Right hindlimb (tissue), 1 donor: ENCODE results near the gene LZTR1.
"Not testable (repeated sequence)": the region's sequence is repeated elsewhere in the genome, so short reads cannot be mapped to it uniquely, and the experiment has no call there.

Source experiments
- DNase-seq: peaks from one replicate; pipeline ENCODE4 v3.0.0-alpha.2; 2018

Gene LZTR1

DNA sequence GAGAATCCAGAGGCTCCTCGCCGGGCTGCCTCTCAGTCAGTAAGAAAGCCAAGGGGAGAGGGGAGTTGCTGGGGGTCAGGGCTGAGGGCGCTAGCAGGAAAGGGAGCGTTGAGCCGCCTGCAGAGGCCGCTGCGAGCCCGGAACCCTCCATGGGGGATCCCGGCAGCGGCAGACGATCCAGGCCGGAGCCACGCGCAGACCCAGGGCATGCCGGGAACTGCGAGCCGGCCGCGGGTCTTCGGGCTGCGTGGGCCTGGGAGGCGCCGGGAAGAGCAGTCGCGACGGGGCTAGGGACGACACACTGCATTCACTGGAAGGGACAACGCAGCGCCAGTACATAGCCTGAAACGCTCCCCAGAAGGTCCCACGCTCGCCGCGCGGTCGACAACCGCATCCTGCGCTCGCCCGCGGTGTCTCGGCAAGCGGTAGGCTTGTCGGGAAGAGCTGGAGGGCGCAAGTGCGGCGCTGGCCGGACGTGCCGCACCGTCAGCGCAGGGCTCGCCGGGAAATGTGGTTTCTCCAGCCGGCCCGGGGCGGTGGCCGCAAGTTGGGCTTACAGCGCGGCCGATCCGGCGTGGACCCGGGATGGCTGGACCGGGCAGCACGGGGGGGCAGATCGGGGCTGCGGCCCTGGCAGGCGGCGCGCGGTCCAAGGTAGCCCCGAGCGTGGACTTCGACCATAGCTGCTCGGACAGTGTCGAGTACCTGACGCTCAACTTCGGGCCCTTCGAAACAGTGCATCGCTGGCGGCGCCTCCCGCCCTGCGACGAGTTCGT, at the start of gene LZTR1:
Gene LZTR1, plus strand, starts transcription at position 511 of the 776 bp plus-strand sequence. Its CDS starts 75 bp downstream, at position 586.
- DNase-seq, result peak; percentile 90

DNA sequence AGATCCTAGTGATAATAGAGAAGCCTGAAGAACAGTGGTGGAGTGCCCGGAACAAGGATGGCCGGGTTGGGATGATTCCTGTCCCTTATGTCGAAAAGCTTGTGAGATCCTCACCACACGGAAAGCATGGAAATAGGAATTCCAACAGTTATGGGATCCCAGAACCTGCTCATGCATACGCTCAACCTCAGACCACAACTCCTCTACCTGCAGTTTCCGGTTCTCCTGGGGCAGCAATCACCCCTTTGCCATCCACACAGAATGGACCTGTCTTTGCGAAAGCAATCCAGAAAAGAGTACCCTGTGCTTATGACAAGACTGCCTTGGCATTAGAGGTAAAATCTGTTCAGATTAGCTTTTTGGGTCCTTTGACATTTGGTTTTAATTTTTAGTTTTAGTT, 48.2 kb upstream of the LZTR1 start:
- DNase-seq, result no peak

DNA sequence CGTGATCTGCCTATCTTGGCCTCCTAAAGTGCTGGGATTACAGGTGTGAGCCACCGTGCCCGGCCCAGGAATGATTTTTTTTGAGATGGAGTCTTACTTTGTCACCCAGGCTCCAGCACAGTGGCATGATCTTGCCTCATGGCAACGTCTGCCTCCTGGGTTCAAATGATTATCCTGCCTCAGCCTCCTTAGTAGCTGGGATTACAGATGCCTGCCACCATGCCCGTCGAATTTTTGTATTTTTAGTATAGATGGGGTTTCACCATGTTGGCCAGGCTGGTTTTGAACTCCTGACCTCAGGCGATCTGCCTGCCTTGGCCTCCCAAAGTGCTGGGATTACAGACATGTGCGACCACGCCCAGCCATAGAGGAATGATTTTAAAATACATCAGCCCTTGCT, 47.0 kb upstream of the LZTR1 start:
- not testable (repeated sequence) for DNase-seq

DNA sequence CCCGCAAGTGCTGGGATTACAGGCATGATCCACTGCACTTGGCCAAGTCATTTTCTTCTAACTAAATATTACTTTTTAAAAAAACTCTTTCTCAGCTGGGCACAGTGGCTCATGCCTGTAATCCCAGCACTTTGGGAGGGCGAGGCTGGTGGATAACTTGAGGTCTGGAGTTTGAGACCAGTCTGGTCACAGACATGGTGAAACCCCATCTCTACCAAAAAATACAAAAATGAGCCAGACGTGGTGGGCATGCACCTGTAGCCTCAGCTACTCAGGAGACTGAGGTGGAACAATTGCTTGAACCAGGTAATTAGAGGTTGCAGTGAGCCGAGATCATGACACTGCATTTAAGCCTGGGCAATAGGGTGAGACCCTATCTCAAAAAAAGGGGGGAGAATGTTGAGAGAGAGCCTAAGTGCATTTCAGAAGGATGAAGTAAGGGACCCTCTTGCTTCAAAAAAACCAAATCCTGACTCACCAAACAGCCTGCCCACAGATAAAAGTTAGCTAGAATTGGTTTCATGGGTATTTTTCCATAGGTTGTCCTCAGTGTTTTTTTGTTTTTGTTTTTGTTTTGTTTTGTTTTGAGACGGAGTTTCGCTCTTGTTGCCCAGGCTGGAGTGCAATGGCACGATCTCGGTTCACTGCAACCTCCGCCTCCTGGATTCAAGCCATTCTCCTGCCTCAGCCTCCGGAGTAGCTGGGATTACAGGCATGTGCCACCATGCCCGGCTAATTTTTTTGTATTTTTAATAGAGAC, 46.1 kb upstream of the LZTR1 start:
- not testable (repeated sequence) for DNase-seq

DNA sequence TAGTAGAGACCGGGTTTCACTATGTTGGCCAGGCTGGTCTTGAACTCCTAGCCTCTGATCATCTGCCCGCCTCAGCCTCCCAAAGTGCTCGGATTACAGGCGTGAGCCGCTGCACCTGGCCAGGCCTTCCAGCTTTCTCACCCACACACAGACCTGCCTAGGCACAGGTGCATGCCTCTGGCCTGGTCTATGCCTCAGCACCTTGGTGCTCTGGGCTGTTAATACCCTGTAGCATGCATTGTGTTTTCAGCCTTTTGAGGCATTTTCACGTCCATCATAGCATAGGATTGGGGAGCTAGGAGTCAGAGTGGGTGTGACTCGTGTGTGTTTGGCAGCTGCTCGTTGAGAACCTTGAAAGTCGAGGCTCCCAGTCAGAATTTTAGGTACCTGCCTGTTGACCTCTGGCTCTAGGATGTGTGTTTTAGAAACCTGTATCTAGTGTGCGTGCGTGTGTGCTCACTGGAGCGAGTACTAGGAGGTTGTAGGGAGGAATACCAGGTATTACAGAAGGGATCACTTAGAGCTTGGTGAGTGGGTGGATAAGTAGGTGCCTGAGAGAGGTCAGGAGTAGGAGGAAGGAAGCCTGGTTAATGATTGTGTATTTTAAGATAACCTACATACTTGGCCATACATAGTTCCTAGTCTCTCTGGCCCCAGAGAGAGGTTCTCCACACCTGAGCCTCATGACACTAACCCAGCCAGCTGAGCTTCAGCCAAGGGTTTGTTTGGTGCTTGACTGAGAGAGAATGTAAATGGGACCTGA, 44.9 kb upstream of the LZTR1 start:
- no peak for DNase-seq

DNA sequence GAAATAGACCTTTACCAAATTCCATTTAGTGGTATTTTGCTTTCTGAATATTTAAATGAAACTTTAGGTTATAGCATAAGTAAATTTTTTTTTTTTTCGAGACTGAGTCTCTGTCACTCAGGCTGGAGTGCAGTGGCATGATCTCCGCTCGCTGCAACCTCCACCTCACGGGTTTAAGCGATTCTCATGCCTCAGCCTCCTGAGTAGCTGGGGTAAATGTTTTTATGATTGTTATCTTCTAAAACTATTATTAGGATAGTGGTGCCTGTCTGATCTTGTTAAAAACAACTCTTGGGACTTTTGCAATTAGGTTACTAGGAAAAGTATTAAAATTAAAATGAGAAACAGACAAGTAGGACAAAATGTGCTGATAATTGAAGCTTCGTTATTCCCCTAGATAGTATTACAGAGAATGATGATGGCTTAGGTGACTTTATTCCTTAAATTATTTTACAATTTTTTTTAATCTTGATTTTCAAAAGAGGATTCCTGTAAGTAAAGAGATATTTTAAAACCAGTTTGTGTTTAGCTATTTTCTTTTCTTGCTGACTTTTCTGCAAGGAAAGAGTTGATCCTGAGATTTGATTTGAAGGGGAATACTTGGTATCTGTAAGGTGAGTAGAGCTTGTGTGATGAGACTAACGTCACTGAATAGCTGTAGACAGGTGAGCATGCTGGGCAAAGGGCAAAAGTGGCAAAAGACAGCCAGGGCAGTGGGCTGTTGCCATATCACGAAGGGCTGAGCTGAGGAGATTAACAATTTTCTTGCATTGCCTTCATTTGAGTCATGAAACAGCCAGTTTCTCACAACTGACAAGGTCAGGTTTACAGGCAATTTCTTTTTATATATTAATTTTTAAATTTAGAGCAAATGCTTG, 44.1 kb upstream of the LZTR1 start:
- no peak for DNase-seq

DNA sequence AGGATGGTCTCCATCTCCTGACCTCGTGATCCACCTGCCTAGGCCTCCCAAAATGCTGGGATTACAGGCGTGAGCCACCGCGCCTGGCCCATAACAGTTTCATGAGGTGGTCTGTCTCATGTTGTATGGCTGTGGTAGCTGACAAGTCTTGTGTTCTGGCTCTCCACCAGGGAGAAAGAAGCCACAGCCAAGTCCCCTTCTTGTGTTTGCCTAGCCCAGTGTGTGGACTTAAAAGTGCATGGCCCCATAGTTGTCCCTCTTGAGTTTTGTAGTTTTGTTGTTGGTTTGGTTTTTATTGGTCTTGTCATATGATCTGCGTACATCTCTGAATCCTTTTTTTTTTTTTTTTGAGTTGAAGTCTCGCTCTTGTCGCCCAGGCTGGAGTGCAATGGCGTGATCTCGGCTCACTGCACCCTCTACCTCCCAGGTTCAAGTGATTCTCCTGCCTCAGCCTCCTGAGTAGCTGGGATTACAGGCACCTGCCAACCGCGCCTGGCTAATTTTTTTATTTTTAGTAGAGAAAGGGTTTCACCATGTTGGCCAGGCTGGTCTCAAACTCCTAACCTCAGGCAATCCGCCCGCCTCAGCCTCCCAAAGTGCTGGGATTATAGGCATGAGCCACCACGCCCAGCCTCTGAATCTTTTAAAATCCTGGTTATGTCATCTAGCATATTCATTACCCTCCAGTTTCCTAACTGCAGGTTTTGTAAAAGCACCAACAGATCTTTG, 42.5 kb upstream of the LZTR1 start:
- DNase-seq, result not testable (repeated sequence)

DNA sequence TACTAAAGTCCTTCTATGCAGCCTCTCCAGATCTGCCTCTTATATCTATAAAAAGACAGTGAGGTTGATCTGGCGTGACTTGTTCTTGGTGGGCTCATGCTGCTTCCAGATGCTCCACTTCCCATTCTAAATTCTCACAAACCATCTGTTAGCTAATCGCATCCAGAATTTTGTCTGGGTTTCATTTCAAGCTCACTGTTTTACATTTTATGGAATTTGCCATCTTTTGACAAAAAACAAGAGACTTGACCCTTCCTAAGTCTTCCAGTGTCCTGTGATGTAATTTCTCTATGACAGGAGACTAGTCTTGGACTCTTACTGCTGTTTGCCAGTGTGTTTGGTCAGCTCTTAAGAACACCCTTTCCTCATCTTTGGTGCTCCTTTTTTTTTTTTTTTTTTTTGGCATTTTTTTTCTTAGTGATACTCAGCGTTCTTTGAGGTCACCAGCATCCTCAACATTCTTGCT, 41.9 kb upstream of the LZTR1 start:
- DNase-seq, result no peak

DNA sequence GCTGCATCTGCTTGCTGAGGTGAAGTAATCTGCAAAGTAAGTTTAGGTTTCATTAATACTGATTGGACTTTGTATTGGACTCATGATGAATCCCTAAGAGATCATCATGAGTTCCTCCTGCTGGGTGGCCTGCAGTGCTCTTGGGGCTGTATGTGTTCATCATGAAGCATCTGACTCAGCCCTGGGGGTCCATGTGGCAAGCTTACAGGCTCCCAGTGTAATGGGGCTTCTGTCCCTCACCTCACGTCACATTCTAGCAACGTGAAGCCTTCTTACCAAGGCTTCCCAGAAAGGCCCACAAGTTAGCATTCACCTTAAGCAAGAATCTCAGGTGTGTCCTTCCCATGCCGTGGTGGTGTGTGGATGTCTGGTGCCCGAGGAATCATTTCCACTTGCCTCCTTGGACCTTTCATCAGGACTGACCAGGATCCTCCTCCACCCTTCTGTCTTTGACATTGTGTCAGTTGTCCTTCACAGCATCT, 41.2 kb upstream of the LZTR1 start:
- no peak for DNase-seq

DNA sequence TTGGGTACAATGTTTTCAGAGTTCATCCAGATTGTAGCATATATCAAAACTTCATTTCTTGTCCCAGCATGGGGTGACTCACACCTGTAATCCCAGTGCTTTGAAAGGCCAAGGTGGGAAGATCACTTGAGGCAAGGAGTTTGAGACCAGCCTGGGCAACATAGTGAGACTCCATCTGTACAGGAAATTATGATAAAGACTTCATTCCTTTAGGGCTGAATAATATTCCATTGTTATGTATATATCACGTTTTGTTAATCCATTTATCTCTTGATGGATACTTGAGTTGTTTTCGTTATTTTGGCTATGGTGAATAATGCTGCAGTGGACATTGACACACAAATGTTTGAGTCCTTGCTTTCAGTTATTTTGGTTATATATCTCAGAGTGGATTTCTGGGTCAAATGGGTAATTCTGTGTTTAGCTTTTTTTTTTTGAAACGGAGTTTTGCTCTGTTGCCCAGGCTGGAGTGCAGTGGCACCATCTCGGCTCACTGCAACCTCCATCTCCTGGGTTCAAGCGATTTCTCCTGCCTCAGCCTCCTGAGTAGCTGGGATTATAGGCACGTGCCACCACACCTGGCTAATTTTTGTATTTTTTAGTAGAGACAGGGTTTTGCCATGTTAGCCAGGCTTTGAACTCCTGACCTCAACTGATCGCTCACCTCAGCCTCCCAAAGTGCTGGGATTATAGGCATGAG, 39.7 kb upstream of the LZTR1 start:
- DNase-seq, result not testable (repeated sequence)

DNA sequence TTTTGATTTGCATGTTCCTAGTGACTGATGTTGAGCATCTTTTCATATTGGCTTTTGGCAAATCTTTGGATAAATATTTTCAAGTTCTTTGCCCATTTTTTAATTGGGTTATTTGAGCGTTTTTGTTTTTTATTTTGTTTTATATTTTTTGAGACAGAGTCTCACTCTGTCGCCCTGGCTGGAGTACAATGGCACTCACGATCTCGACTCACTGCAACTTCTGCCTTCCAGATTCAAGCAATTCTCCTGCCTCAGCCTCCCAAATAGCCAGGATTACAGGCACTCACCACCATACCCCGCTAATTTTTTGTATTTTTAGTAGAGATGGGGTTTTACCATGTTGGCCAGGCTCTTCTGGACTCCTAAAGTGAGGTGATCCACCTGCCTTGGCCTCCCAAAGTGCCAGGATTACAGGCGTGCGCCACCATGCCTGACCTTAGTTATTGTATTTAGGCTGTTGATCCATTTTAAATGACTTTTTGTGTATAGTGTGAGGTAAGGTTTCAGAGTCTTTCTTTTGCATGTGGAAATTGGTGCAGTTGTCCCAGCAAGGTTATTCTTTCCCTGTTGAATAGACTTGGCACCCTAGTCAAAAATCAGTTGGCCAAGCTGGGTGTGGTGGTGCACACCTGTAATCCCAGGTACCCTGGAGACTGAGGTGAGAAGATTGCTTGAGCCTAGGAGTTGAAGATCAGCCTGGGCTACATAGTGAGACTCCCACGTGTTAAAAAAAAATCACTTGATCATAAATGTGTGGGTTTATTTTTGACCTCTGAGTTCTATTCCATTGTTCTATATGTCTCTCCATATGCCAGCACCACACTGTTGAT, 38.8 kb upstream of the LZTR1 start:
- DNase-seq, result no peak

DNA sequence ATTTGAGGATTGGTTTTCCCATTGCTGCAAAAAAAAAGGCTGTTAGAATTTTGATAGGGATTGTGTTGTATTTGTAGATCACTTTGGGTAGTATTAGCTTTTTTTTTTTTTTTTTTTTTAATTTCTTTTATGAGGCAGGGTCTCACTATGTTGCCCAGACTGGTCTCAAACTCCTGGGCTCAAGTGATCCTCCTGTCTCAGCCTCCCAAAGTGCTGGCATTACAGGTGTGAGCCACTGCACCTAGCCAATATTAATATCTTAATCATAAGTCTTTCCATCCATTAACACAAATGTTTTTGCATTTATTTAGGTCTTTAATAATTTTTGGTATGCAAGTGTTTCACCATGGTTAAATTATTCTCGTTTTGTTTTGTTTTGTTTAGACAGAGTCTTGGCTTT, 38.1 kb upstream of the LZTR1 start:
- no peak for DNase-seq

DNA sequence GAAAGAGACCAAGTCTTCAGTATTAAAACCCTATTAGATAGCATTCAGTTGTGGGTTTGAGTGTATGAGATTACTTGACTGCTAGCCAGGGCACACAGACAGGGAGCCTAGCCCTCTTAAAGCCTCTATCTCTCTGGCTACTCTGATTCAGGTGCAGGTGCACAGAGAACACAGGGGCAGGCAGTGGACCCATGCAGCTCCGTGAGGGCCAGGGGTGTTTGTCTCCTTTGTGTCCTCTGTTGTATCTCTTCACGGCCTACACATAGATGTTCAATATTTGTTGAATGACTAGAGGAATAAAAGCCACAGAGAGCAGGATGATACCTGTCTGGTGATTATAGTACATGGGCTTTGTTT, 36.5 kb upstream of the LZTR1 start:
- no peak for DNase-seq

DNA sequence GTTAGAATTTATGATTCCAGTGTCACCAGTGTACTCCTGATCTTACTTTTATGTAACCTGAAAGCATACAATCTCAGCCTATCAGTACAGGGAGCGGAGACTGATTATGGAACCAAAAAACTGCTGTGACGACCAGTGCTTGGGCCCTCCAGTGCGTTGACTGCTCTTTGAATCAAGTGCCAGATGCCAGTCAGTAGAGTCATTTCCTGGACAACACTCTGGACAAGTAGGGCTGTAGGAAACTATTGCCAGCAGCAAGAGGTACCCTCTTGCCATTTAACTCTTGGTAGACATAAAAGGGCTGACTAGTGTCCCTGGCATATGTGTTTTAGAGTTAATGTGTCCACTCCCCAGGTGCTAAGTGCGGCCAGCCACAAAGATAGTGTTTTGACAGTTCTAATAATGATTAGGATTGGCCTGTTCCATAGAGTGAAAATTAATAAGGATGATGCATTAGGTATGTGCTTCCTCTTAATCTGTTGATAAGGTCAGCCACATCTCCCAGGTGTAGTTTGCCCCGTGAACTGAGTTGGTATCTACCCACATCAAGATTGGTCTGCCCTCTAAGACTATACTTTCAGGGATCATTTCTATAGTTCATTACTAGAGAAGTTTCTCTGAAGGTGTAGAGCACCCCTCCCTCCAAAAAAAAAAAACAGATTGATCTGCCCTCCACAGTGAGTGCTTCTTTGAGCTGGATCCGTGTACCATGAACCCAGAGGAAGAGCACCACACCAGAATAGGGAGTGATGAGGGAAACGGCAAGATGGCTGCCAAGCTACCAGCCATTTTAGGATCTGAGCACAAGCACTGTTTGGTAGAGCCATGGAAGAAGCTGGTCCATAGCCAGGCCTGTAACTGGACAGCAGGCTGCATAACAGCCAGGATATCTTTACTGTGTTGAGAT, 35.8 kb upstream of the LZTR1 start:
- DNase-seq, result no peak

DNA sequence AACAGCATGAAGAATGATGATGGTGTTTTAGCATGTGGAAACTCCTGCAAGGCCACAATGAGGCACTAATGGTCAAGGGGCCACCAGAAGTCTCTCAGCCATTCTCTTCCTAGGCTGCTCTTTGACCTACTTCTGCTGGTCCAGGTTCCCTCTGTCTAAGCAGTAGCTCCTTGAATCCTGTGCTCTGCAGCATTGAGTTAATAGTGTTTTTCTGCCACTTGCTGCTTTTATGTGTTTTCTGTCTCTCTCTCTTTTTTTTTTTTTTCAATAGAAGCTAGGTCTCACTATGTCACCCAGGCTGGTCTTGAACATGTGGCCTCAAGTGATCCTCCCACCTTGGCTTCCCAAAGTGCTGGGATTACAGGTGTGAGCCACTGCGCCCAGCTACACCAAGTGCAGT, 35.1 kb upstream of the LZTR1 start:
- DNase-seq, result no peak

DNA sequence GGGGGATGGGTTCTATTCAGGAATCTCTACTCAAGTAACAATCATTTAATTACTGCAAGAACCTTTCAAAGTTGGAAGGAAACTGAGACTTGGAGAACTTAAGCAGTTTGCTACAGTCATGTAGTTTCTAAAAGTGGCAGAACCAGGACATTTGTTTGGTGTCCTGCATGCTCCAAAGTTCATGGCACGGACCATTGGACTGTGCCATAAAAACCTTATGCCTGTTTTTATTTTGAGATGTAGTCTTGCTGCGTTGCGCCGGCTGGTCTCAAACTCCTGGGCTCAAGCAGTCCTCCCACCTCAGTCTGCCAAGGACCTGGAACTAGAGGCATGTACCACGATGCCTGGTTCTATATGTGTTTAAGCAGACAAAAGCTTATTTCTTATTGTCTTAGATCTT, 33.6 kb upstream of the LZTR1 start:
- DNase-seq, result no peak

DNA sequence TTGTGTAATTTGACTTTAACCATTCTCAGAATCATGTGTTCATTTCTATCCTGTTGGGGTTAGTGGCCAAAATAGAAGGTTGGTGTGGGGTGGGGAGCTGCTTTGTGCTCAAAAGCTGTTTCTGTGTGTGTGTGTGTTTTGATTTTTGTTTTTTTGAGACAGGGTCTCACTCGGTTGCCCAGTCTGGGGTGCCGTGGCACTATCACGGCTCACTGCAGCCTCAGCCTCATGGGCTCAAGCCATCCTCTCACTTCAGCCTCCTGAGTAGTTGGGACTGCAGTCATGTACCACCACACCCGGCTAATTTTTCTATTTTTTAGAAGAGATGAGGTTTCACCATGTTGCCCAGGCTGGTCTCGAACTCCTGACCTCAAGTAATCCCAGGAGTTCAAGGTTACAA, 33.1 kb upstream of the LZTR1 start:
- DNase-seq, result no peak

DNA sequence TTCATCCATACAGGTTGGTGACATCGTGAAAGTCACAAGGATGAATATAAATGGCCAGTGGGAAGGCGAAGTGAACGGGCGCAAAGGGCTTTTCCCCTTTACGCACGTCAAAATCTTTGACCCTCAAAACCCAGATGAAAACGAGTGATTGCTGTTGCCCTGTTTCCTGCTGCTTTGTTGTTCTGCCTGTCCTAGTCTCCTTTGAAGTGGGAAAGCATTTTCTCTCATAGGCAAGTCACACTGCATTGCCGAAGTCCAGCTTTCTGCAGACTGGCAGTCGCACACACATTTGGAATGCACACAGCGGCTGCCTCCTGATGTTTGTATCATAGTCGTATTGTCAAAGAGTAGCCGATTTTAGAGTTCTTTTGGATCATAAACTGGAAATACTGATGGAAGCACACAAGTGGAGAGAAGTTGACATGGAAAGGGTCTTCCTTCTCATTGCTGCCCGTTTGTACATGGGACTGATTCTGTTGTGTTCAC, 32.4 kb upstream of the LZTR1 start:
- no peak for DNase-seq
